Tibial artery (tissue), 4 donors: Measurements from ENCODE around the gene PI4K2A.

Experiments
- DNase-seq, 2 donors: peaks; one replicate each; pipeline ENCODE4 v3.0.0-alpha.2; 2019
- H3K27ac ChIP-seq, 2 donors: fragments of 200-600 bp; sonication (generic) in 1 of 2; 1 replicate in 1 of 2; 2 replicates in 1 of 2; pipeline ENCODE4 v1.5.1; 2018 to 2019; ENCODE audit warnings: mild to moderate bottlenecking in 1 of 2
- H3K27me3 ChIP-seq, 2 donors: fragments of 200-600 bp; sonication (generic) in 1 of 2; one replicate each; pipeline versions ENCODE4 v1.5.1 to v1.6.0; 2016 to 2019
- H3K36me3 ChIP-seq, 3 donors: fragments of 200-600 bp; sonication (generic) in 2 of 3; one replicate each; pipeline ENCODE4 v1.5.1; 2016 to 2019; ENCODE audit warnings: mild to moderate bottlenecking in 2 of 3
- H3K4me1 ChIP-seq, 4 donors: fragments of 200-600 bp; sonication (generic) in 2 of 4; 1 replicate in 3 of 4; 2 replicates in 1 of 4; pipeline ENCODE4 v1.5.1; 2016 to 2019
- H3K4me3 ChIP-seq, 2 donors: fragments of 200-600 bp; sonication (generic) in 1 of 2; 1 replicate in 1 of 2; 2 replicates in 1 of 2; pipeline ENCODE4 v1.5.1; 2018 to 2019; ENCODE audit warnings: mild to moderate bottlenecking in 2 of 2
- H3K9me3 ChIP-seq, 3 donors: fragments of 200-600 bp; sonication (generic) in 1 of 3; one replicate each; pipeline ENCODE4 v1.5.1; 2016 to 2019
- CTCF ChIP-seq, 2 experiments: fragments of 200-600 bp in 1 of 2; fragments of 450-650 bp in 1 of 2; IDR thresholded peaks; one replicate each; pipeline ENCODE4 v1.5.1; 2017 to 2019; ENCODE audit warnings: antibody characterized with exemption in 2 of 2, mild to moderate bottlenecking in 1 of 2, moderate library complexity in 1 of 2
- intact Hi-C: fragments of 100-400 bp; cut with DNase I; formaldehyde crosslinking; loops from one replicate; pipeline ENCODE4 v1.15.0; 2023; ENCODE audit warnings: low total_unique reads

PI4K2A gene

GRCh38 chr10:97714401-97715258 lies 74.2 kb downstream of the PI4K2A start:
- no peaks in the 10 kb centered on the region for H3K9me3 ChIP-seq
- peak overlapping the region; percentile 71 to 78 for H3K4me3 ChIP-seq
- intact Hi-C loops: no loop called here
- DNase-seq: peak; percentile 90 to 94
- no peak for TF ChIP-seq CTCF (IDR thresholded peaks at IDR 0.05)
- no peaks in the 10 kb centered on the region for H3K27me3 ChIP-seq
- peak overlapping the region; percentile 96 to 99 for H3K27ac ChIP-seq
- peaks cover 18 to 20% (median 19%) of the 10 kb centered on the region in 3 donors for H3K36me3 ChIP-seq
- peaks cover 8 to 85% (median 72%) of the 10 kb centered on the region in 4 donors for H3K4me1 ChIP-seq

GRCh38 chr10:97715259-97715874 lies 74.9 kb downstream of the PI4K2A start:
- peak in 1 of 2 donors; percentile 45 for DNase-seq
- Histone ChIP-seq H3K4me1 (peaks cover 8 to 79% (median 66%) of the 10 kb centered on the region in 4 donors), H3K9me3 (no peaks in the 10 kb centered on the region), H3K4me3 (peak overlapping the region; percentile 71 to 78), H3K27me3 (no peaks in the 10 kb centered on the region), H3K36me3 (peaks cover 18 to 20% (median 19%) of the 10 kb centered on the region in 3 donors), H3K27ac (peak overlapping the region; percentile 96 to 99)
- TF ChIP-seq CTCF (IDR thresholded peaks at IDR 0.05): no peak
- intact Hi-C loops: no loop called here

- no peaks in the 10 kb centered on the region for H3K27me3 ChIP-seq
- intact Hi-C loops: no loop called here
- no peaks in the 10 kb centered on the region for H3K9me3 ChIP-seq
- H3K4me3 ChIP-seq: peak overlapping the region in 1 of 2 donors; percentile 5
- peak overlapping the region; percentile 96 to 99 for H3K27ac ChIP-seq
- no peak for TF ChIP-seq CTCF (IDR thresholded peaks at IDR 0.05)
- H3K4me1 ChIP-seq: peaks cover 8 to 62% (median 49%) of the 10 kb centered on the region in 4 donors
- peaks cover 18 to 26% (median 20%) of the 10 kb centered on the region in 3 donors for H3K36me3 ChIP-seq
- DNase-seq: peak in 1 of 2 donors; percentile 54
Observed at GRCh38 chr10:97717627-97718026, 77.2 kb downstream of the PI4K2A start.

DNA sequence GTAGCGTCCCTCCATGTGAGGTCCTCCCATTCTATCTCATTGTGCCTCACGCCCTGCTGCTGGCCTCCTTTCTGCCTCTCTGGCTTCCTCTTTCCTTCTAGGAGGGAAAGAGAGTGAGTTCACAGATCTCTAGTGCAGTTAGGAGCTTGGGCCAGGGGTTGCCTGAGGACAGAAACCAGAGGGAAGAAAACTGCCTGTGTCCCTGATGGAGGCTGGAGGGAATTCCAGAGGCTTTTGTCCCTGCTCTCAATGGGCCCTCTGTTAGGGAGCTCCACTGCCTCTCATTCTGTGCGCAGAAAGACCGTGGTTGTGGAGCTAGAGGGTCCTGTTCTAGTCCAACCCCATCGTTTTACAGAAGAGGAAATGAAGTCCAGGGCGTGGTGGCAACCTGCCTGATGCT lies 77.7 kb downstream of the PI4K2A start:
- Histone ChIP-seq H3K4me1 (peaks cover 8 to 56% (median 45%) of the 10 kb centered on the region in 4 donors), H3K36me3 (peaks cover 18 to 26% (median 20%) of the 10 kb centered on the region in 3 donors), H3K27me3 (no peaks in the 10 kb centered on the region), H3K9me3 (no peaks in the 10 kb centered on the region), H3K4me3 (peak overlapping the region in 1 of 2 donors; percentile 5), H3K27ac (peak overlapping the region; percentile 96 to 99)
- DNase-seq: no peak
- intact Hi-C loops: no loop called here
- no peak for TF ChIP-seq CTCF (IDR thresholded peaks at IDR 0.05)

DNA sequence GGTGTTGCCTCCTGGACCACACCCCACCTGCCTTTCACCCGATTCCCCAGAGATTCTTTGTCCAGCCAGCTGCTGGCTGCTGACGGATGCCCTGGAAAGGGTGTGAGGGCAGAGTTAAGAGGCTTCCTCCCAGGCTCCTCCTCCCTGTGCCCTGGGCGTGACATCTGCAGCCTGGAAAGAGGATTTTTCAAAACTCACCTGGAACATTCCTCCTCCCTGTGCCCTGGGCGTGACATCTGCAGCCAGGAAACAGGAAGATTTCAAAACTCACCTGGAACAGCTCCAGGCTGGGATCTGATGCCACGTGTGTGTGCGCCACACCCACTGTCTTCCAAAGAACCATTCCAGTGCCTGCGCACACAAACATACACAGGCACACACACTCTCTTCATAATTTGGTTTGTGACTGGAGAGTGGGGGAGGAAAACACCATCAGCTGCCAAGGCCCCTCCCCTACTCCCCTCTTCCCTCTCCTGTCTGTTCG lies 78.2 kb downstream of the PI4K2A start:
- Histone ChIP-seq H3K36me3 (peaks cover 18 to 26% (median 20%) of the 10 kb centered on the region in 3 donors), H3K4me1 (peaks cover 8 to 54% (median 44%) of the 10 kb centered on the region in 4 donors), H3K27ac (peak overlapping the region; percentile 96 to 99), H3K9me3 (no peaks in the 10 kb centered on the region), H3K27me3 (no peaks in the 10 kb centered on the region), H3K4me3 (no peak overlapping the region)
- no peak for DNase-seq
- TF ChIP-seq CTCF (IDR thresholded peaks at IDR 0.05): no peak
- intact Hi-C loops: no loop called here
